ENCODE data around the gene BCL11A.

Gene BCL11A

DNA sequence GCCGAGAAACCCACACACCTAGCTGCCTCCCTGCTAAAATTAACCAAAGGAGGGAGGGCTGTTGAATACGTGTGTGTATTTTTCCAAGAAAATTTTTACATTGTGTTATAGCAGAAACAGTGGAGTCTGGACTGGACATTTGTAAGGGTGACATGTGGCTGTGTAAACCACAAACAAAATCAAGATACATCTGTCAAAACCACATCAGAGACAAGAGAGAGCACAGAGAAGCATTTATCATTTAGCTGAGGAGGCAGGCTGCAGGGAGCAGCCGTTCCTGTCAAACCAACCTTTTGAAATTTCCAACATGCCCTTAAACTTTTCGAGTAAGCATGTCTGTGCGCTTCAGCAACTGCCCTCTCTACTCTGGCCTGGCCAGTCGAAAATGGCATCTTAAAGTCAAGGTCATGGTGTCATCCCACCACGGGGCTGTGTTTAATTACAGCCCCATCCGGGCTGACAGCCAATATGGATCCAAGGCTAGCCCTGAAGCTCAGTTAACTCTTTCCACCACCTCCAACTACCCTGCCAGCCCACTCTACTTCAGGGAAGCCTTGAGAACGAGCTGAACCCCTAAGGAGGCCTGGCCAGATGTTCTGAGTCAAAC, 8.4 kb downstream of the BCL11A start:
- no peak for DNase-seq (ENCODE audit: low spot score)

DNA sequence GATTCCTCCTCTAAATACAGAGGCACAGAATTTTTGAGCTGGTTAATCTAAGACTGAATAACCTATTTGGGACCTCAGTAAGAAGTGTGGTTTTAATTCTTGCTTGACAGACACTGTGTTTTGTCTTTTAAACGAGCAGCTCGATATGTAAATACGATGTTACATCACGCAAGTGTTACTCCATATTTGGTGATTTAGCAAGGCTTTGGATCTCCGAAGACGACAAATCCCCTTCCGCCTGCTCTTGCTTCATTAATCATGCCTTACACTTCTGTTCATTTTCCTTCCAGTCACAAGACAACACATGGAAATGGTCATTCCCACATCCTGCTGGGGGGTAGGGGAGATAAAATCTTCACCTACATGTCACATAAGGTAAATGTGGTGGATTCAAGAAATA, 9.4 kb downstream of the BCL11A start:
- no peak for DNase-seq (ENCODE audit: low spot score)

DNA sequence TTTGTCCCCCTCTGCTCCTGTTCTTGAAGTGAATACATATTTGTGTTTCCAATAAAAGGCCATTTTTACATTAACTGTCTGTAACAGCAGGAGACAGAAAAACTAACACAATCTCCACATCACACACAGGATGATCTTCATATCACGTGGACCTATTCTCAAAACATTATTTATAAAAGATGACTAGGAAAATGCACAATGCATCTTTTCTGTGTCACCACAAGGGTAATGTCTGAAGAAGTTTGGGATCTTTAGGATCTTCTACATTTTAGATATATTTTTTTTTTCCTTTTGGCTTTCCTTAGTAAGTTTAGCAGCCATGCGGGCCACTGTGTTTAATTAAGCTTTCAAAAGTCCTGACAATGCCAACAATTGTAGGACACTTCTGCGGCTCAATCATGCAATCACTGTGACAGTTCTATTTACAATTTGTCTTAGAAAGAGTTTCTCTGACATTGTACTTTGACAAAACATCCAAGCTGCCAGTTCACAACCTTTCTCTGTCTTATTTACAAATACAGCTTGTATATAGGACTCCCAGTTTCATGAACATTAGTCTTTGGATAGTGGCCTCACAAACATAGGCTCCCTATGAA, 12.3 kb downstream of the BCL11A start:
- no peak for DNase-seq (ENCODE audit: low spot score)

DNA sequence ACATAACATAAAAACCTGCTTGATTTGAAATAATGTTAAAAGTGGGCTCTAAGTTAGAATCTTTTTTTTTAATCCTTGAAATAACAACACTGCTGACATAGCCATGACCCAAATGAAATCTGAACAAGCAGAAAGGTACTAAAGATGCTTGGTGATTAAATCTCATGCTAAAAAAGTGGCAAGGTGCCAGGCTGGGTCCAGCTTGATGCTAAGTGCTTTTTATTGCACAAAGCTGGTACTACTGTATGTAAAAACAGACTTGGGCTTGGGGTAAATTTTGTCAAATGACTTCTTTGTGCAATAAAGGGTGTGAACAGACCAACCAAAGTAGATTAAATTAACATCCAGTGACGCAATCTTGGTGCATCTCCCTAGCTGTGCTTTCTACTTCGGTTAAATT, 13.4 kb downstream of the BCL11A start:
- no peak for DNase-seq (ENCODE audit: low spot score)

DNA sequence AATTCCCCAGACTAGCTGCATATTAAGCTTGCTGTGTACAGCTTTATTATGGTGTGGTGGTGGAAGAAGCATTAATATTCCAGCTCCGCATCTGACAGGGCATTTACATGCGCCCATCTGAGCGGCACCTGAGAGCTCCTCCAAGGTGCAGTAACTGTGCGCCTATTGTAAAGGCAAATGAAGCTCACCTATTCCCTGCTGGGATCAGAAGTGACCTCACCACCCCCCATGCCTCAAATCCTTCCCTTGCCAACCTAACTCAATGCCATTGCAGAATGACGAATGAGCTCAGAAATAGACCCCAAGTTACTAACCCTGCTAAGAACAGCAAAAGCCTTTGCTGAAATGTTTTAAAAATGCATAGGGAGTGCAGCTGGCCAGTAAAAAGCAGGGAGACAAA, 14.3 kb downstream of the BCL11A start:
- no peak for DNase-seq (ENCODE audit: low spot score)

DNA sequence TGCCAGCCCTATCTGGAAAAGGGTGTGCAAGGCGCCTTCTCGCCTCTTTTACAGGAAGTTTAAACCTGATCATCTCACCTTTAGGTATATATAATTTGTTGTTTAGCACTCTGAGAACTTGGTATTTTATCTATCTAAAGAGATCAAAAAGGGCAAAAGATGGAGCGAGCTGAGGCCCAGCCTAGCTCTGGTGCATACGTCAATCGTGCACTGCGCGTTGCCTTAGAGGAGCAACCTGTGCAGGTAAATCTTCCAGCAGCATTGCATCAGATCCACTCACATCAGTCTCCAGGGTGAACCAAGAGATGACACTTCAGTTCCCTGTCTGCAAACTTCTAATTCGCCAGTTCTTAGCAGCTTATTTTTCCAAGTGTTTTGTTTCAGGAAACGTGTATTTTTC, 15.4 kb downstream of the BCL11A start:
- DNase-seq (ENCODE audit: low spot score), result no peak

DNA sequence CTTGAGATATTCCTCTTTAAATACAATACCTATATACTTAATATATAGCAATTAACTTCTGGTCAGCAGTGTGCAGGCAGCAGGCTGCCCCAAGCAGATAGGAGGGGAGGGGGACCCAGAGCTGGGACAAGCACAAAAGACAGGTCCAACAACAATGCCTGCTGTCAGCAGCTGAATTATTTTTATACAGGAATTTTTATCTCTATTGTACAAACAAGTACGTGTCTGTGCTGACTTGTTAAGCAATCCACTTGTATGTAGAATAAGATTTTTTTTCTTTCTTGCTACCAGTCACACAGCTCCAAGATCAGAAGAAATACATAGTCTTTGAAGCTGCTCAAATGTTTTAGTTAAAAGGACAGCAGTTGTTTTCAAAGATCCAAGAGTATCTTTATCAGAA, 16.7 kb downstream of the BCL11A start:
- DNase-seq (ENCODE audit: low spot score), result no peak

DNA sequence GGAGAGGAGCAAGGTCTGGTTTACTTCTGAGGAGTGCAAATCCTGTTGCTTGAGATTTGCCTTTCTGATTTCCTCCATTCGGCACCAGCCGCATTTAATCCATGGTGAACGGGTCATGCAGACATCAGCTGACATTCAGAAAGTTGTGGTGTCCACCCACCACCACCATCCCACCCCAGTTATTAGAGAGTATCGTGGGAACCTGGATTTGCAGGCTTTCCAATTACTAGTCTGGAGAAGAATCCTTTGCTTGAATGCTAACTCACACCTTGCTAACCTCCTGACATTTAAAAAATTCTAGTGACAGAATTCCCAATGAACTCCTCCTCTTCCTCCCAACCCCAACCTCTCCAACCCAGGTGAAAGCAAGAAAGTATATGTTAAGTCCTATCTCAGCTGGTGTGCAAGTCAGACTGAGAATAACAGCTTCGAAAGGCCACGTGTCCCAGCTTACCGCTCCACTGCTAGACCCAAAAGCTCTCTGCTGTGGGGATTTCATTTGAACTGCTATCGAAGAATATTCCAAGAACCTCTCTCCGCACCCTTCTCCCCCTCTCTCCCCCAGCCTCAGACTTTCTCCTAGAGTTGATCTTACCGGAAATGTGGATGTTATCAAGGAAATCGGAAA, 17.7 kb downstream of the BCL11A start:
- DNase-seq (ENCODE audit: low spot score), result no peak

DNA sequence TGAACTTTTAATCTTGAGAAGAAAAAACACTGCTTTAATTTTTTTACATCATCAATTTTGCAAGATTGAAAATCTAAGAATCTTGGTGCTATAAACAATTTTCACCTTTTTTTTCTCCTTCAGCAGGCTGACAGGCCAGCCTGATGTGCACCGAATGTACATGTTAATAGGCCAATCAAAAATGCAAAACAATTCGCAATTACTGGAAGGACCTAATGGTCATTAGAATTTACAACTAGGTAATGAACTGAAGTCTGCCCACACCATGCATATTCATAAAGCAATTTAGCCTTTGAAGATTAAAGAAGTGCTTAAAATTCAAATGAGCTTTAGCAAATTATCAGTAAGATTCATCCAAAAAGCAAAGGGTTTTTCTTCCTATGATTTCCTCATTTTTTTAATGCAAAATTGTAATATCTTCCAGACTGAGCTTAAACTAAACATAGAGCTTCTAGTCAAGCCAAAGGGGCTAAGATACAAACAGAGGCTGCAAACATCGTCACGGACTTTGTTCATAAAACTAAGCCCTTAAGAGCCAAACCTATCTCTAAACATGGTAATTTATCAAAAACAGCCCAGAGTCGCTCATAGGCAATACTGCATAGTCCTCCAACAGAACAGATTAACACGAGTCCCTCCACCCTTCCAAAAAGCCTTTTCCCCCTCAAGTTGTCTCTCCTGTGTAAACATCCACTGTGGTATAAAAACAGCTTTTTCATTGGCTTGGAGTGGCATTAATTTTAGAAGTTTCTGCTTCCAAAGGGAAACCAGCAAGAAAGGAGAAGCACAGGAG, 18.4 kb downstream of the BCL11A start:
- DNase-seq (ENCODE audit: low spot score), result no peak

DNA sequence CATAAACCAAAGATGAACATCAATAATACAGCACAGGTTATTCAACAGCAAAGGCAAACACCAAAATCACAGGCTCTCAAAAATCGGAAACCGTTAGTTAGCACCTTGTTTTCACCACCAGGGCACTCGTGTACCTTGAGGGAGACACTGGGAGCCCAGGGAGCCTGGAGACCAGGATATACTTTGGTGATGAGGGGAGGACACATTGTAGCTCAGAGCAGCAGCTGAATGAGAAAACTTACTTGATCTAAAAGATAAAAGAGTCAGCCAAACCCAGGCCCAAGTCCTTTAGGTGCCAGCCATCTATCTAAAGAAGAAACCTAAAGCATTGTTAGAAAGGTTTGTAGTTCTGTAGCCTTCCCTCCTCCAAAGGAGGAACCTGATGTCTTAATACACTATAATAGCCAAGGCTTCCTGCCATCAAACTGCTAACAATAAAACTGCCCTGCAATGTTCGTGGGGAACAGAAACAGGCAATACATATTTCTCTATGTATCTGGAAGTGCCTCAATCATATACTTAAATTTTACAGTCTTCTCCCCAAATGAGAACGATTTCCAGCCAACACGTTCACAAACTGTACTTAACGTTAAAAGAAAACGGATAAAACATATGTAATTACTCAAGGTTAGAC, 19.3 kb downstream of the BCL11A start:
- no peak for DNase-seq (ENCODE audit: low spot score)

DNA sequence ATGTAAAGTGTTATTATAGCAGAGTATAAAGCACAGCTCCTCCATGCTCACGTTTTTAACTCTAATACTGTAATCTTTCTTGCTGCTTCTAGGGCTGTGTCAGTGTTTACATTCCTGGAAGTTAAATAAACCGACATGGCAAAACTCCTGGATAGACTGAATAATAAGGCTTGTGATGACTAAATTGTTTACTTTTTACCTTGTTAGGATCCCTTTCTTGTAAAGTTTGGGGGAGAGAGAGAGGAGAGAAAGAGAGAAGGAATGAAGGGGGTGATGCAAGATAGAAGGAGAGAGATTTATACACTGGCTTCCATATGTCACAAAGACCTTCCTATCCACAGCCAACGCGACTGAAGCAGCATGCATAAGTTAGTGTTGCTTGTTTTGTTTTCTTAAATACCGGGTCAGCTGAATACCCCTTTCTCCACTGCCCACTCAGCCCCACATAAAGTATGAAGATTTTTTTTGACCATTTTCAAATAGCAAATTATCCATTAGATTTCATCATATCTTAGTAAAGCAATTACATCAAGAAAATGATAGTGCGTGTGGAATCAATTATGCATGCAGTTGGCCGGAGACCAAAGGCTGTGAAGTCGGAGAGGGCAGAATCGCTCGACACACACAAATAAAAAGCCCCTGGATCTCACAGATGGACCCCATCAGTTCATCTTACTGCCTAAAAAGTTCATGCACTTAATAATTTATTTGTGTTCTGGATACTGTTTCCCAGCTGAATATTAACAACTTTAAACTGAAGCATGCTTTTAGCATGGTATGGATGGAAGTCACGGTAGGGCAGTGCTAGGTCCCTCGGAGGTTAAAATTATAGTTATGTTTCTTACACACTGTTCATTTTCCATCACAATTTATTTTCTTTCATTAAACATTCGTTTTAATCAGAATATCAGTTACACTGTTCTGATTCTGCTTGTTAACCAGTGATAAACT, 20.1 kb downstream of the BCL11A start:
- DNase-seq (ENCODE audit: low spot score), result no peak

DNA sequence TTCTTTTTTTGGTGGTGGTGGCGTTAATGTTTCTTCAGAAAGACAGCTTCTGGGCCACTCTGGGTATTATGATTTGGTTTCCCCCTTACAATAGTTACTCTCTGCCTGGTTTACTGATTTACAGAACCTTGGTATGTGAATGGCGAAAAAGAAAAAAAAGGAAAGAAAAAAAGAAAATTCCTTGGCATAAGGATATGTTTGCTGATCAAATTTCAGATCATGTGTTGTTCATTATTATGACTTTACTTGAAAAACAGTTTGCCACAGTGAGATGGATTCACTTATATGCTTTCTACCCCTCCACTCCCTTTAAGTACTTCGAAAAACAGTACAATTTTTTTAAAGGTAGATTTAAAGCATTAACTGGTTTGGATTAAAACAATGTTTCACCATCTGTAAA, 21.0 kb downstream of the BCL11A start:
- no peak for DNase-seq (ENCODE audit: low spot score)

DNA sequence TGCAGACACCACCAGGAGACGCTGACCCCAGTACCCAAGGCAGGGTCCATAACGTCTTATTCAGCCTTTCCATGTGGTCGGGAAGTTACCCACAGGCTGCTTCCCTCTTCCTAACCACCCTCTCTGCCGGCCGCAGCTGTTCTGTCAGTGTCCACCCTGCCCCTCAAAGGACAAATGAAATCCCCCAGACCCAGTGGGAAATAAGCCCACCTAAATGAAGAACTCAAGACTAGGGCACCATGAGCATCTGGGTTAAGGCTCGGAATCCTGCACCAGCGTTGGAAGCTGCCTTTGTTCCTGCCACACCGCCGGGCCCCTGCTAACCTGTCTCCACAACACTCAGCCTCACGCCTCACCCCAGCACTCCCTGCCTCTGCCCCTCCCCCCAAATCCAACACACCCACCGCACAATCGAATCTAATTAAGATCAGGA, 21.7 kb downstream of the BCL11A start:
- no peak for DNase-seq (ENCODE audit: low spot score)

DNA sequence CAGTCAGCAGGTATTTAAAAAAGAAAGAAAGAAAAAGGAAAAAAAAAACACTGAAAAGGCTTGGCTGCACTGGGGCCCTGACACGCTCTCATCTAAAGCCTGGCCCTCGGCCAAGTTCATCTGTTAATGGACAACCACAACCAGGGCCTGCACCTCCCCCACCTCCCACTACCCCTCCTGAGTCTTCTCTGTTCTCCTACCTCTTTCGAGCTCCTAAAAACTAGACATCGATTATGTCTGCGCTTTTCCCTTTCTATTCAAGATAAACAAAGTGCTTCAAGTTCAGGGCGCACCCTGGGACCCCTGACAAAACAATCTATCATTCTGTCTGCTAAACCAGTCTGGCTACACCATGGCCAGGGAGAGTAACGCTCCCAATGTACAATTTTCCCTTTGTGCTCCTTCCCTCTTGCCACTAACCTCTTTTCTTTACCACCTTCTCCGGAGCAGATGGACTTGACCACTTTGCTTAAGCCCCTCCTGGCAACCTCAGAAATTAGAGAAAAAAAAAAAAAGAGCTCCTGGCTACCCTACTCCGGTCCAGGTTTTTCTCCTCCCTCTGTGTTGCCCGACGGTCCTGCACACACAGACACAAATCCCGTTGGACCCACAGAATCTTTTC, 22.7 kb downstream of the BCL11A start:
- DNase-seq (ENCODE audit: low spot score), result no peak

DNA sequence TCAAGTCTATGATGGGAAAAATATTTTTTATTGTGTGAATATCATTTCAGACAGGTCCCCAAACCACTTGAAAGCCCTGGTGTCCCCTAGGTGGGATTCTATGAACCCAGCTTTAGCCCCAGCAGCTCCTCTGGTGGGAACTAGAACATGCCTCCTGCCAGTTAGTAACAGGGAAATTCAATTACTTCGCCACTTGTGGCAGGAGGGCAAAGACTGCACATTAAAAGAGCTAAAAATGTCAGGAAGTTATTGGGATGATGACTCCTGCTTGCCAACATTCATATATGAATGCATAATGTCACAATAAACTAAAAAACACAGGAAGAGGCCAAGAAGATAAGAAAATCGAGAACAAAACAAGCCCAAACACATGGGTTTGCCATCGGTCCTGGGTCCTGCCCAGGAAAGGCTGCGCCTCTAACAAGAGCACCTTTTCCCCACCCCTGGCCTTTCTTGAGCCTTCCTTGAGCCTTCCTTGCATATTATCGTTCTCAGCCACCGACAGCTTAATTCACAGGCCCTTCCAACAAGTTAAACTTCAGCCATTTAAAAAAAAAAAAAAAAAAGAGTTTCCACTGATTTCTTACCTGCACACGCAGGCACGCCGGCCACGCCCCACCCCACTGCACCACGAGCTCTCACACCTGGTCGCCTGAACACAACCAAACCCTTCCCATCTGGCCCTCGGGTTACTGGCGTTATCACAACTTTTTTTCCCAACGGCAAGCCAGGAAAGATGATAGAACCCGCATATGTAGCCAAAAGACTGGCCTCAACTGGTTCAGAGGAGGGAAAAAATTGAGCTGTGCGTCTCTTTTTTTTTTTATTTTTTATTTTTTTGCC, 23.4 kb downstream of the BCL11A start:
- peak; percentile 38 for DNase-seq (ENCODE audit: low spot score)

DNA sequence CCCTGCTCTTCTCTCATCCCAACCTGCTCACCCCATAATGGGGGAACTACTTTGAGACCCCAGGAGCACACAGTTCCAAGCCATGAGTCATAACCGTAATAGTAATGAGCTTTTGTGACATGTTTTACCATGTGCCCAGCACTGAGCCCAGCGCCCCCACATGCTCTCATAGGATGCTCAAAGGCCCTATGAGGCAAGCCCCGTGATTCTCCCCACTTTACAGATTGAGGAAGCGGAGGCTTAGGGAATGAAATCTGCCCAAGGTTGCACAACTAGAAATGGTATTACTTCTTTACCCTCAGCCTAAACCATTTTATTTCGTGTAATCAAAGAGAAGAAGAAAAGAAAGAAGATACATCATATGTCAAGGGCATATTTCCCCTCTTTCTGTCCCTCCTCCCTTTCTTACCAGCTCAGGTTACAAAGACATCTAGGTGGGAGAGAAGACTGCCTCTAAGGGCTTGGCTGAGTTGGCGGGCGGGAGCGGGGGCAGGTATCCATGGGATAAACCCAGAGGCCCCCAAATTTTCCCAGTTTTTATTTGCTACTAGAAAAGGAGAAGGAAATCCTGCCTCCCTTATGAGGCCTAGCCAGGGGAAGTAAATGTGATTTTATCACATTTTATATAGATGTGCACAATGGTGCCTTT, 24.2 kb downstream of the BCL11A start:
- DNase-seq (ENCODE audit: low spot score), result no peak

DNA sequence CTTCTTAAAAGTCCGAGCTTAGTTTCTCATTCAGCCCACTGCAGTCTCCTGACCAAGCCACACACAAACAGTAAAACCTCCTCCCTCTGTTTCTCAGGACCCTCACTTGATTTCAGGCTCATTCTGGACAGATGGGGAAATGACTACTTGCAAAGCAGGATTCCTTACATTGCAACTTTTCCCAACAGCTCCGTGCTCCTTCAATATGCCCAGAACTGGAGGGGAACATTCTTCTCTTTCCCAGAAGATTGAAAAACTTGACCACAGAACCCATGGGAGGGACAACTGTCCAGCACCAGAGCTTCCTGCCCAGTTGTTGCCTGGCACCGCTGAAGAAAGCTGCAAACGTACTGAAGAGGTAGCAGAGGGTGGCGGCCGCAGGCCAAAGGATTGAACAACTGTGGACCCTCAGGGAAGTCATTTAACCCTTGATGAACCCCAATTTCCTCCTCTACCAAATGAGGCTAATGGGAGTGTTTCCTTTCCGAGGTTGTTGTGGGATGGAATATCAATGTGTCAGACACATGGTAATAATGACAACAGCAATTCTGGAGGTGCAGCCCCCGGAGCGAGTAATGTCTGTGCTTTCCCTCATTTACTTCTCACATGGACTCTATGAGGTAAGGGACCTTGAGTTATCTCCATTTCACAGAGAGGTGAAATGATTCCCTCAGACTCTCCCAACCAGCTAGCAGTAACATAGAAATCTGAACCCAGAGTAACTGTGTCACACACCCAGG, 25.0 kb downstream of the BCL11A start:
- DNase-seq (ENCODE audit: low spot score), result no peak

DNA sequence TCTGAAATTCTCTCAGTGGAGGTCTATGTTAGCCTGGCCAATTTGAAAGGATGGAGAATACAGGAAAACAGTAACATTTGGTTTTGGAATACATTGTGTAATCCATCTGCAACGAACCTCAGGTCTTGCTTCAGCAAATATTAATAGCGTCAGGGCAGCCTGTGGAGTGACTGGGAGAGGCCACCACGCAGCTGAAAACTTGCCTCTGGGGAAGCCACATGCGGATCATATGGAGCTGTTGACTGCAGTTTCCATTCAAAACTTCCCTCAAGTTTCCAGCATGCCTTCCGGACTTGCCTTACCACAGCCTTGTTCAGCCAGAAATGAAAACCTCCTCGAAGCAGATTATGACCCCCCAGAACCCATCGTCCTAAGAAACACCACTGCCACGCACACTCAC, 25.7 kb downstream of the BCL11A start:
- no peak for DNase-seq (ENCODE audit: low spot score)

DNA sequence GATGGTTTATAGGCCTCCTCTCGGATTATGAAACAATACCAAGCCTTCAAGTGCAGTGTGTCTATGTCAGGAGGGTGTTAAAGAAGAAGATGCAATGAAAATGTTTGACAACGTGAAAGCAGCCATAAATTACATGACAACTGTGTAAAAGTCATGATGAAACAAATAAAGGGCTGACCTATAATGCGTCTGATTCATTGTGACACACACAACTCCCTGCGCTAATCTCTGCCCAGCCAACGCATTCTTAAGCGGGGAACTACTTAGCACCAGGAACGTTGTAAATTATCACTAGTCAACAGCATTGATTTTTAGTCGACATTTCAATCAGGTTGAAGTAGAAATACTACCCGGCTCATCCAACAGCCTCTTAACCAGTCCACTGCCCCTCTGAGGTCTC, 26.8 kb downstream of the BCL11A start:
- no peak for DNase-seq (ENCODE audit: low spot score)

Data from kidney capillary endothelial cell (primary cell).